ENCODE measurements around the gene ZC3H14.

GRCh38 chr14:88533064-88533602 lies 29.7 kb upstream of the ZC3H14 start:
- TF ChIP-seq CTCF (IDR thresholded peaks at IDR 0.05 in 2 of 3, conservative IDR thresholded peaks at IDR 0.05 in 1 of 3; ENCODE audit: control insufficient read depth in 2 of 3, extremely low read depth in 1 of 3, insufficient read depth in 1 of 3, low read depth in 3 of 3, low read length in 3 of 3), result no peak
- no peak for TF ChIP-seq ZNF274 (IDR thresholded peaks at IDR 0.05; ENCODE audit: insufficient read depth, insufficient read length)

All from GM12878 (cell line).